Thoracic aorta (tissue), 2 donors: ENCODE data around the gene ZNF566. TPM values are rescaled to one million over a fixed set of nuclear protein-coding genes. Genes with fewer than 3 reads are reported as not detected.

ENCODE experiments used
- ATAC-seq: fragments of 150-250 bp; one replicate; pipeline ENCODE4 v1.8.0; 2017; ENCODE audit warnings: low read depth; ENCODE audit not compliant: insufficient number of reproducible peaks, low FRiP score
- DNase-seq: peaks from one replicate; pipeline ENCODE4 v3.0.0-alpha.2; 2020; ENCODE audit warnings: low spot score
- H3K27ac ChIP-seq, 2 donors: fragments of 200-600 bp; sonication (generic); 1 replicate in 1 of 2; 2 replicates in 1 of 2; pipeline ENCODE4 v1.5.1; 2016; ENCODE audit warnings: mild to moderate bottlenecking in 2 of 2, moderate library complexity in 2 of 2
- H3K27me3 ChIP-seq: fragments of 200-600 bp; sonication (generic); replicated peaks from 2 replicates; pipeline ENCODE4 v1.6.0; 2016; ENCODE audit warnings: mild to moderate bottlenecking; ENCODE audit not compliant: insufficient read depth
- H3K36me3 ChIP-seq: fragments of 200-600 bp; sonication (generic); one replicate; pipeline ENCODE4 v1.5.1; 2016
- H3K4me1 ChIP-seq, 2 donors: fragments of 200-600 bp; sonication (generic); 1 replicate in 1 of 2; 2 replicates in 1 of 2; pipeline versions ENCODE4 v1.5.1 to v1.6.0; 2016; ENCODE audit warnings: low read depth in 2 of 2, mild to moderate bottlenecking in 1 of 2; ENCODE audit not compliant: control insufficient read depth in 1 of 2
- H3K4me3 ChIP-seq: fragments of 200-600 bp; sonication (generic); 2 replicates; pipeline ENCODE4 v1.5.1; 2016; ENCODE audit warnings: mild to moderate bottlenecking
- H3K9me3 ChIP-seq: fragments of 200-600 bp; sonication (generic); 2 replicates; pipeline ENCODE4 v1.5.1; 2016
- CTCF ChIP-seq: fragments of 200-600 bp; sonication (generic); IDR thresholded peaks from one replicate; pipeline ENCODE4 v1.5.1; 2019; ENCODE audit warnings: antibody characterized with exemption
- total RNA-seq, 2 donors: library from RNA; depleted of rRNA; stranded (reverse); fragments of >200 nt; gene quantifications; one replicate each; pipeline versions ENCODE4 v1.1.0 to v1.2.3, GENCODE V29; 2016

The ZNF566 gene
- total RNA-seq, 2 donors from 2014 or later: 14.8 to 25.3 TPM

GRCh38 chr19:36526581-36526980, 37.2 kb upstream of the ZNF566 start:
- Histone ChIP-seq H3K36me3 (peaks cover 27% of the 10 kb centered on the region), H3K27ac (no peak overlapping the region), H3K4me1 (peaks cover 11 to 16% of the 10 kb centered on the region in 2 donors), H3K27me3 (no peaks in the 10 kb centered on the region), H3K9me3 (peaks cover 39% of the 10 kb centered on the region), H3K4me3 (no peak overlapping the region)
- TF ChIP-seq CTCF: no peak
- DNase-seq (no peak), ATAC-seq (no peak)

- Histone ChIP-seq H3K27me3 (no peaks in the 10 kb centered on the region), H3K9me3 (peaks cover 59% of the 10 kb centered on the region), H3K27ac (no peak overlapping the region), H3K36me3 (peaks cover 42% of the 10 kb centered on the region), H3K4me3 (no peak overlapping the region), H3K4me1 (peaks cover 11 to 16% of the 10 kb centered on the region in 2 donors)
- no peak for ATAC-seq
- no peak for TF ChIP-seq CTCF
- no peak for DNase-seq
These were observed 35.3 kb upstream of the ZNF566 start for GRCh38 chr19:36524617-36525016.

GRCh38 chr19:36514012-36514612, 24.8 kb upstream of the ZNF566 start:
- Histone ChIP-seq H3K27me3 (no peaks in the 10 kb centered on the region), H3K27ac (no peak overlapping the region), H3K9me3 (peaks cover 97% of the 10 kb centered on the region), H3K4me1 (no peaks in the 10 kb centered on the region), H3K36me3 (peaks cover 56% of the 10 kb centered on the region), H3K4me3 (peak overlapping the region; percentile 18)
- no peak for TF ChIP-seq CTCF
- DNase-seq: no peak
- ATAC-seq: no peak

GRCh38 chr19:36508325-36508724, 19.0 kb upstream of the ZNF566 start:
- Histone ChIP-seq H3K27ac (no peak overlapping the region), H3K4me3 (no peak overlapping the region), H3K9me3 (peaks cover 91% of the 10 kb centered on the region), H3K36me3 (peaks cover under 1% of the 10 kb centered on the region), H3K27me3 (no peaks in the 10 kb centered on the region), H3K4me1 (no peaks in the 10 kb centered on the region)
- no peak for TF ChIP-seq CTCF
- ATAC-seq: no peak
- no peak for DNase-seq

- Histone ChIP-seq H3K4me3 (no peak overlapping the region), H3K9me3 (peaks cover 83% of the 10 kb centered on the region), H3K36me3 (no peaks in the 10 kb centered on the region), H3K27me3 (no peaks in the 10 kb centered on the region), H3K4me1 (no peaks in the 10 kb centered on the region), H3K27ac (no peak overlapping the region)
- no peak for DNase-seq
- TF ChIP-seq CTCF: no peak
- no peak for ATAC-seq
These were observed 12.6 kb upstream of the ZNF566 start for GRCh38 chr19:36501973-36502372.
